ENCODE data around the gene CCDC34. TPM values are rescaled to one million over a fixed set of nuclear protein-coding genes. Genes with fewer than 3 reads are reported as not detected.

CCDC34 gene
- total and polyA plus RNA-seq, 2 of the 4 experiments (the other 2 are of a cell fraction), result 2.5 to 4.5 TPM

DNA sequence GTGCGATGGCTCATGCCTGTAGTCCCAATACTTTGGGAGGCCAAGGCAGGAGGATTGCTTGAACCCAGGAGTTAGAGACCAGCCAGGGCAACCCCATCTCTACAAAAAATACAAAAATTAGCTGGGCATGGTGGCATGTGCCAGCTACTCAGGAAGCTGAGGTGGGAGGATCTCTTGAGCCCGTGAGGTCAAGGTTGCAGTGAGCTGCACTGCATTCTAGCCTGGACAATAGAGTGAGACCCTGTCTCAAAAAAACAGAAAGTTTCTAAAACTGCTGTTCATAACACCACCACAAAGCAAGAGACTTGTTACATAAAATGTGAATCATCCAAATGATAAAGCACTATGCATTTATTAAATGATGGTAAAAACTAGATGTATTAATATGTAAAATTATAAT, 40.2 kb upstream of the CCDC34 start:
- H4K20me1 ChIP-seq (ENCODE audit: insufficient read depth, low read length), result no peaks in the 10 kb centered on the region
- H3K23ac ChIP-seq (ENCODE audit: low read depth, low read length), result no peak overlapping the region
- H2BK15ac ChIP-seq (ENCODE audit: low read depth, low read length), result no peak overlapping the region
- no CpG with 5 or more reads among the region's 2 CpGs for WGBS, 2 experiments (ENCODE audit: extremely low coverage in 2 of 2, insufficient read length in 1 of 2)
- no peak overlapping the region for H2BK5ac ChIP-seq (ENCODE audit: low read depth, low read length, poor library complexity, severe bottlenecking)
- H2AK9ac ChIP-seq (replicated peaks; ENCODE audit: low read depth, low read length, poor library complexity), result no peak overlapping the region
- H4K8ac ChIP-seq (ENCODE audit: low read depth in 2 of 2, low read length in 2 of 2), result no peak overlapping the region
- H3K4ac ChIP-seq (ENCODE audit: low read depth, low read length), result no peak overlapping the region
- no TSS peak for BruUV-seq (replicated peaks)
- intact Hi-C loops (cut with micrococcal nuclease) (no loop called here), in situ Hi-C loops (cut with MboI; ENCODE audit: low sequenced_read_pairs) (no loop called here), dilution Hi-C loops (cut with HindIII; ENCODE audit: low sequenced_read_pairs, unreplicated experiment) (no loop called here)
- no peak overlapping the region for H3K14ac ChIP-seq (replicated peaks; ENCODE audit: low read depth, low read length)
- no peak overlapping the region for H4K91ac ChIP-seq (ENCODE audit: insufficient read depth, low read depth, low read length)
- ChIA-PET POLR2A (ENCODE audit: unreplicated experiment) (no interaction called here), CTCF (no interaction called here)
- H3K4me3 ChIP-seq (ENCODE audit: insufficient read depth, low read depth, low read length), result no peak overlapping the region
- no peak overlapping the region for H2AFZ ChIP-seq (replicated peaks; ENCODE audit: low read length, poor library complexity)
- no peaks in the 10 kb centered on the region for H3K4me1 ChIP-seq (ENCODE audit: control insufficient read depth, insufficient read depth, low read length)
- no peaks in the 10 kb centered on the region for H3K9me1 ChIP-seq (ENCODE audit: insufficient read depth, low read length)
- DNase-seq (no peak), ATAC-seq (ENCODE audit: low read depth) (no peak)
- H3K56ac ChIP-seq (ENCODE audit: extremely low read depth, insufficient read depth, low read length), result no peak overlapping the region
- no peaks in the 10 kb centered on the region for H3K9me3 ChIP-seq (ENCODE audit: control insufficient read depth, insufficient read depth, low read length)
- H4K5ac ChIP-seq (ENCODE audit: low read depth, low read length), result no peak overlapping the region
- no peak overlapping the region for H2BK20ac ChIP-seq (ENCODE audit: low read depth, low read length)
- H3K27me3 ChIP-seq (ENCODE audit: control insufficient read depth, insufficient read depth, low read length), result no peaks in the 10 kb centered on the region
- no peaks in the 10 kb centered on the region for H3K79me1 ChIP-seq (ENCODE audit: low read depth in 1 of 2, low read length in 2 of 2)
- TF ChIP-seq BHLHE40 (IDR thresholded peaks at IDR 0.05; ENCODE audit: low read depth, low read length) (no peak), MAFK (IDR thresholded peaks at IDR 0.05; ENCODE audit: low read depth, low read length) (no peak), NFE2L2 (IDR thresholded peaks at IDR 0.05; ENCODE audit: low read depth, low read length) (no peak), FOS (IDR thresholded peaks at IDR 0.05; ENCODE audit: low read depth, low read length) (no peak), POLR2A (IDR thresholded peaks at IDR 0.05; ENCODE audit: low read depth, low read length) (no peak), CEBPB (IDR thresholded peaks at IDR 0.05; ENCODE audit: low read depth, low read length) (no peak)
- H3K9ac ChIP-seq (ENCODE audit: low read depth, low read length), result no peak overlapping the region
- no peak overlapping the region for H3K27ac ChIP-seq (ENCODE audit: insufficient read depth, low read length)
- no peak overlapping the region for H2AK5ac ChIP-seq (ENCODE audit: low read depth, low read length)
- H3K18ac ChIP-seq (ENCODE audit: low read depth, low read length), result no peak overlapping the region
- no peaks in the 10 kb centered on the region for H3K36me3 ChIP-seq (ENCODE audit: control insufficient read depth, insufficient read depth, low read length)
- H3K4me2 ChIP-seq (ENCODE audit: low read depth, low read length), result no peak overlapping the region
- no peak overlapping the region for H2BK120ac ChIP-seq (ENCODE audit: low read depth, low read length)

Measured in IMR-90 (cell line).